ENCODE measurements around the gene CORO1C. TPM values are rescaled to one million over a fixed set of nuclear protein-coding genes. Genes with fewer than 3 reads are reported as not detected.

CORO1C gene
- total RNA-seq, 1 experiment from 2014 or later = 139 TPM

GRCh38 chr12:108764540-108765288 lies 33.4 kb upstream of the CORO1C start:
- H3K27ac ChIP-seq = no peak overlapping the region
- ChIA-PET CTCF (no interaction called here), POLR2A (ENCODE audit: unreplicated experiment) (no interaction called here)
- DNase-seq = no peak
- intact Hi-C loops (cut with micrococcal nuclease; ENCODE audit: unreplicated experiment) = no loop called here
- no peaks in the 10 kb centered on the region for H4K20me1 ChIP-seq (ENCODE audit: insufficient read depth)
- H3K79me2 ChIP-seq (ENCODE audit: low read depth) = no peaks in the 10 kb centered on the region
- no peak overlapping the region for H3K4me3 ChIP-seq
- no peaks in the 10 kb centered on the region for H3K9me2 ChIP-seq (ENCODE audit: insufficient read depth)
- no peaks in the 10 kb centered on the region for H3K4me1 ChIP-seq (replicated peaks; ENCODE audit: insufficient read depth)
- TF ChIP-seq, protein P1, sequence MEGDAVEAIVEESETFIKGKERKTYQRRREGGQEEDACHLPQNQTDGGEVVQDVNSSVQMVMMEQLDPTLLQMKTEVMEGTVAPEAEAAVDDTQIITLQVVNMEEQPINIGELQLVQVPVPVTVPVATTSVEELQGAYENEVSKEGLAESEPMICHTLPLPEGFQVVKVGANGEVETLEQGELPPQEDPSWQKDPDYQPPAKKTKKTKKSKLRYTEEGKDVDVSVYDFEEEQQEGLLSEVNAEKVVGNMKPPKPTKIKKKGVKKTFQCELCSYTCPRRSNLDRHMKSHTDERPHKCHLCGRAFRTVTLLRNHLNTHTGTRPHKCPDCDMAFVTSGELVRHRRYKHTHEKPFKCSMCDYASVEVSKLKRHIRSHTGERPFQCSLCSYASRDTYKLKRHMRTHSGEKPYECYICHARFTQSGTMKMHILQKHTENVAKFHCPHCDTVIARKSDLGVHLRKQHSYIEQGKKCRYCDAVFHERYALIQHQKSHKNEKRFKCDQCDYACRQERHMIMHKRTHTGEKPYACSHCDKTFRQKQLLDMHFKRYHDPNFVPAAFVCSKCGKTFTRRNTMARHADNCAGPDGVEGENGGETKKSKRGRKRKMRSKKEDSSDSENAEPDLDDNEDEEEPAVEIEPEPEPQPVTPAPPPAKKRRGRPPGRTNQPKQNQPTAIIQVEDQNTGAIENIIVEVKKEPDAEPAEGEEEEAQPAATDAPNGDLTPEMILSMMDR (conservative IDR thresholded peaks at IDR 0.05) = no peak
- no peak for TF ChIP-seq EZH2 (IDR thresholded peaks at IDR 0.05; ENCODE audit: low read depth)
- no peaks in the 10 kb centered on the region for H3K36me3 ChIP-seq (ENCODE audit: low read depth)
- no peaks in the 10 kb centered on the region for H3F3A ChIP-seq (ENCODE audit: insufficient read depth, low read depth)
- H3K9me3 ChIP-seq (ENCODE audit: insufficient read depth, low read depth) = no peaks in the 10 kb centered on the region
- no peak overlapping the region for H2AFZ ChIP-seq
- no peaks in the 10 kb centered on the region for H3K27me3 ChIP-seq (ENCODE audit: insufficient read depth, low read depth)
- BruUV-seq (replicated peaks) = no TSS peak
- no peak overlapping the region for H3K4me2 ChIP-seq

- no peaks in the 10 kb centered on the region for H3K9me3 ChIP-seq (ENCODE audit: insufficient read depth, low read depth)
- no peak for DNase-seq
- H3K4me1 ChIP-seq (replicated peaks; ENCODE audit: insufficient read depth) = no peaks in the 10 kb centered on the region
- no peaks in the 10 kb centered on the region for H3K79me2 ChIP-seq (ENCODE audit: low read depth)
- H3K27me3 ChIP-seq (ENCODE audit: insufficient read depth, low read depth) = no peaks in the 10 kb centered on the region
- no peaks in the 10 kb centered on the region for H4K20me1 ChIP-seq (ENCODE audit: insufficient read depth)
- ChIA-PET CTCF (no interaction called here), POLR2A (ENCODE audit: unreplicated experiment) (no interaction called here)
- intact Hi-C loops (cut with micrococcal nuclease; ENCODE audit: unreplicated experiment) = no loop called here
- no peak for TF ChIP-seq EZH2 (IDR thresholded peaks at IDR 0.05; ENCODE audit: low read depth)
- TF ChIP-seq, protein P1 (conservative IDR thresholded peaks at IDR 0.05) = no peak
- no TSS peak for BruUV-seq (replicated peaks)
- no peaks in the 10 kb centered on the region for H3K36me3 ChIP-seq (ENCODE audit: low read depth)
- H3K4me3 ChIP-seq = no peak overlapping the region
- H2AFZ ChIP-seq = no peak overlapping the region
- no peaks in the 10 kb centered on the region for H3K9me2 ChIP-seq (ENCODE audit: insufficient read depth)
- H3K4me2 ChIP-seq = no peak overlapping the region
- H3K27ac ChIP-seq = no peak overlapping the region
- no peaks in the 10 kb centered on the region for H3F3A ChIP-seq (ENCODE audit: insufficient read depth, low read depth)
Measured at GRCh38 chr12:108761226-108761625, 29.9 kb upstream of the CORO1C start.

GRCh38 chr12:108759924-108760323 lies 28.6 kb upstream of the CORO1C start:
- H3F3A ChIP-seq (ENCODE audit: insufficient read depth, low read depth) = no peaks in the 10 kb centered on the region
- POLR2A ChIA-PET (ENCODE audit: unreplicated experiment) = no interaction called here
- H4K20me1 ChIP-seq (ENCODE audit: insufficient read depth) = no peaks in the 10 kb centered on the region
- no peaks in the 10 kb centered on the region for H3K36me3 ChIP-seq (ENCODE audit: low read depth)
- TF ChIP-seq, protein P1 (conservative IDR thresholded peaks at IDR 0.05) = no peak
- TF ChIP-seq EZH2 (IDR thresholded peaks at IDR 0.05; ENCODE audit: low read depth) = no peak
- H3K9me2 ChIP-seq (ENCODE audit: insufficient read depth) = no peaks in the 10 kb centered on the region
- H3K9me3 ChIP-seq (ENCODE audit: insufficient read depth, low read depth) = no peaks in the 10 kb centered on the region
- H3K27me3 ChIP-seq (ENCODE audit: insufficient read depth, low read depth) = no peaks in the 10 kb centered on the region
- H3K4me1 ChIP-seq (replicated peaks; ENCODE audit: insufficient read depth) = no peaks in the 10 kb centered on the region
- intact Hi-C loops (cut with micrococcal nuclease; ENCODE audit: unreplicated experiment) = no loop called here
- CTCF ChIA-PET = no interaction called here
- no peak for DNase-seq
- BruUV-seq (replicated peaks) = no TSS peak
- H2AFZ ChIP-seq = no peak overlapping the region
- no peak overlapping the region for H3K4me2 ChIP-seq
- no peaks in the 10 kb centered on the region for H3K79me2 ChIP-seq (ENCODE audit: low read depth)
- H3K27ac ChIP-seq = no peak overlapping the region
- H3K4me3 ChIP-seq = no peak overlapping the region

Measured in PC-9 (cell line).